BE2C (cell line): Measurements from ENCODE around the gene PSMF1.
"Not testable (repeated sequence)": the region's sequence is repeated elsewhere in the genome, so short reads cannot be mapped to it uniquely, and the experiment has no call there.

Experiments used
- DNase-seq: peaks from one replicate; pipeline ENCODE4 v3.0.0-alpha.2; 2020
- H3K27me3 ChIP-seq: fragments of 250-450 bp; sonication (Bioruptor Pico); 2 replicates; pipeline ENCODE4 v1.5.1; 2020; ENCODE audit warnings: mild to moderate bottlenecking
- H3K36me3 ChIP-seq: fragments of 250-450 bp; sonication (Bioruptor Pico); 2 replicates; pipeline ENCODE4 v1.5.1; 2020; ENCODE audit warnings: mild to moderate bottlenecking
- H3K4me1 ChIP-seq: fragments of 250-450 bp; sonication (Bioruptor Pico); 2 replicates; pipeline ENCODE4 v1.5.1; 2020
- H3K4me3 ChIP-seq: 2 replicates; pipeline ENCODE4 v1.5.1; 2011; ENCODE audit warnings: low read depth, low read length
- H3K9me3 ChIP-seq: fragments of 250-450 bp; sonication (Bioruptor Pico); 2 replicates; pipeline ENCODE4 v1.5.1; 2020
- CTCF ChIP-seq: IDR thresholded peaks from 2 replicates; pipeline ENCODE4 v1.5.1; 2012; ENCODE audit warnings: mild to moderate bottlenecking, low read depth, low read length

Gene PSMF1

GRCh38 chr20:1134355-1134754, 16.0 kb downstream of the PSMF1 start:
- H3K4me1 ChIP-seq, result no peaks in the 10 kb centered on the region
- no peaks in the 10 kb centered on the region for H3K36me3 ChIP-seq
- no peak for TF ChIP-seq CTCF
- DNase-seq, result no peak
- H3K9me3 ChIP-seq, result no peaks in the 10 kb centered on the region
- H3K4me3 ChIP-seq, result no peak overlapping the region
- no peaks in the 10 kb centered on the region for H3K27me3 ChIP-seq

GRCh38 chr20:1134836-1135235, 16.4 kb downstream of the PSMF1 start:
- H3K9me3 ChIP-seq, result no peaks in the 10 kb centered on the region
- H3K4me3 ChIP-seq, result no peak overlapping the region
- H3K4me1 ChIP-seq, result no peaks in the 10 kb centered on the region
- no peak for TF ChIP-seq CTCF
- H3K36me3 ChIP-seq, result no peaks in the 10 kb centered on the region
- no peaks in the 10 kb centered on the region for H3K27me3 ChIP-seq
- no peak for DNase-seq

GRCh38 chr20:1137236-1137635, 18.8 kb downstream of the PSMF1 start:
- H3K4me1 ChIP-seq, result no peaks in the 10 kb centered on the region
- no peaks in the 10 kb centered on the region for H3K36me3 ChIP-seq
- no peak overlapping the region for H3K4me3 ChIP-seq
- no peak for TF ChIP-seq CTCF
- no peak for DNase-seq
- H3K27me3 ChIP-seq, result no peaks in the 10 kb centered on the region
- no peaks in the 10 kb centered on the region for H3K9me3 ChIP-seq

GRCh38 chr20:1144401-1145172, 26.2 kb downstream of the PSMF1 start:
- Histone ChIP-seq H3K36me3 (no peaks in the 10 kb centered on the region), H3K27me3 (no peaks in the 10 kb centered on the region), H3K9me3 (no peaks in the 10 kb centered on the region), H3K4me1 (no peaks in the 10 kb centered on the region), H3K4me3 (no peak overlapping the region)
- DNase-seq, result no peak
- no peak for TF ChIP-seq CTCF

GRCh38 chr20:1146957-1147356, 28.6 kb downstream of the PSMF1 start:
- Histone ChIP-seq H3K27me3 (no peaks in the 10 kb centered on the region), H3K36me3 (no peaks in the 10 kb centered on the region), H3K4me3 (no peak overlapping the region), H3K4me1 (no peaks in the 10 kb centered on the region), H3K9me3 (no peaks in the 10 kb centered on the region)
- no peak for TF ChIP-seq CTCF
- DNase-seq, result no peak

- not testable (repeated sequence) for DNase-seq, H3K4me1 ChIP-seq, H3K9me3 ChIP-seq, H3K36me3 ChIP-seq, H3K27me3 ChIP-seq, H3K4me3 ChIP-seq
Observed at GRCh38 chr20:1149812-1150211, 31.4 kb downstream of the PSMF1 start.
